H1 (cell line): ENCODE data around the gene HDAC11. TPM values are rescaled to one million over a fixed set of nuclear protein-coding genes. Genes with fewer than 3 reads are reported as not detected.

ENCODE experiments used
- CTCF ChIA-PET: fragments of 300-600 bp; sonication (Branson Sonifier 250); formaldehyde crosslinking; loops from one replicate; lab custom pipeline; 2021; ENCODE audit not compliant: partially characterized antibody; lab: Charles Lee
- POLR2A ChIA-PET: fragments of 300-600 bp; sonication (Branson Sonifier 250); formaldehyde crosslinking; loops from one replicate; lab custom pipeline; 2021; ENCODE audit warnings: inconsistent platforms; ENCODE audit not compliant: partially characterized antibody; lab: Charles Lee
- DNase-seq, 2 experiments: peaks; one replicate each; pipeline versions ENCODE4 v3.0.0 to v3.0.0-alpha.2; 2010 to 2022; ENCODE audit warnings: low spot score in 2 of 2, low read depth in 1 of 2, mixed read lengths in 1 of 2
- FAIRE-seq: peaks from 2 replicates; lab custom pipeline; 2011; peaks lifted over from hg19 to GRCh38; lab: Jason Lieb, UNC
- H2AFZ ChIP-seq: 2 replicates; pipeline ENCODE4 v1.8.1; 2012; ENCODE audit warnings: low read length, inconsistent platforms
- H2AK5ac ChIP-seq: 2 replicates; pipeline ENCODE4 v1.6.1; 2013; ENCODE audit warnings: low read depth, low read length
- H2BK120ac ChIP-seq: replicated peaks from 2 replicates; pipeline ENCODE3; 2013; ENCODE audit warnings: low read depth, low read length, inconsistent platforms
- H2BK12ac ChIP-seq: 2 replicates; pipeline ENCODE4 v1.6.1; 2013; ENCODE audit warnings: low read depth, low read length
- H2BK15ac ChIP-seq: 2 replicates; pipeline ENCODE4 v1.6.1; 2013; ENCODE audit warnings: low read length
- H2BK20ac ChIP-seq: 2 replicates; pipeline ENCODE4 v1.6.1; 2013; ENCODE audit warnings: low read length
- H2BK5ac ChIP-seq: 2 replicates; pipeline ENCODE4 v1.6.1; 2013; ENCODE audit warnings: low read depth, low read length
- H3K14ac ChIP-seq: 2 replicates; pipeline ENCODE4 v1.6.1; 2013; ENCODE audit warnings: inconsistent platforms; ENCODE audit not compliant: insufficient read length
- H3K18ac ChIP-seq: 2 replicates; pipeline ENCODE4 v1.6.1; 2013; ENCODE audit warnings: low read length; ENCODE audit errors: extremely low read depth
- H3K23ac ChIP-seq: 2 replicates; pipeline ENCODE4 v1.6.1; 2013; ENCODE audit warnings: inconsistent platforms; ENCODE audit not compliant: insufficient read length
- H3K23me2 ChIP-seq: 2 replicates; pipeline ENCODE4 v1.6.1; 2013; ENCODE audit warnings: low read depth, low read length
- H3K27ac ChIP-seq: 2 replicates; pipeline ENCODE4 v1.6.1; 2011; ENCODE audit warnings: low read depth, low read length, inconsistent platforms
- H3K27me3 ChIP-seq, 4 experiments: replicated peaks in 1 of 4; 1 replicate in 1 of 4; 2 replicates in 3 of 4; pipeline versions ENCODE4 v1.6.1 to v1.8.1; 2011 to 2013; ENCODE audit warnings: low read length in 3 of 4, mild to moderate bottlenecking in 3 of 4, inconsistent platforms in 2 of 4, mixed read lengths in 2 of 4, moderate library complexity in 1 of 4; ENCODE audit not compliant: control insufficient read depth in 3 of 4, insufficient read depth in 3 of 4; ENCODE audit errors: extremely low read depth in 1 of 4
- H3K36me3 ChIP-seq, 4 experiments: 2 replicates each; pipeline versions ENCODE4 v1.6.1 to v1.8.1; 2011 to 2013; ENCODE audit warnings: mild to moderate bottlenecking in 4 of 4, low read length in 3 of 4, moderate library complexity in 2 of 4, control low read depth in 1 of 4, inconsistent platforms in 1 of 4; ENCODE audit not compliant: insufficient read depth in 4 of 4, control insufficient read depth in 2 of 4
- H3K4ac ChIP-seq: replicated peaks from 2 replicates; pipeline ENCODE3; 2013; ENCODE audit warnings: low read length, low read depth, mixed read lengths, inconsistent platforms; ENCODE audit not compliant: insufficient read length
- H3K4me1 ChIP-seq, 4 experiments: replicated peaks in 1 of 4; 1 replicate in 1 of 4; 2 replicates in 3 of 4; pipeline versions ENCODE4 v1.6.1 to v1.8.1; 2011 to 2013; ENCODE audit warnings: low read length in 3 of 4, inconsistent platforms in 2 of 4, mixed read lengths in 1 of 4; ENCODE audit not compliant: insufficient read depth in 4 of 4, control insufficient read depth in 3 of 4
- H3K4me2 ChIP-seq, 2 experiments: 2 replicates each; pipeline versions ENCODE4 v1.6.1 to v1.8.1; 2011 to 2013; ENCODE audit warnings: low read depth in 2 of 2, low read length in 2 of 2, control low read depth in 1 of 2, inconsistent platforms in 1 of 2, mild to moderate bottlenecking in 1 of 2; ENCODE audit not compliant: insufficient read depth in 1 of 2
- H3K4me3 ChIP-seq, 4 experiments: fragments of 200-600, 300-600 bp in 1 of 4; sonication (generic), shearing (Covaris generic), sonication (Bioruptor Twin) in 1 of 4; 2 replicates each; pipeline versions ENCODE4 v1.5.1 to v1.8.1; 2011 to 2016; ENCODE audit warnings: low read length in 4 of 4, low read depth in 3 of 4, control low read depth in 2 of 4, inconsistent platforms in 2 of 4, mild to moderate bottlenecking in 2 of 4, mixed read lengths in 1 of 4, moderate library complexity in 1 of 4; ENCODE audit not compliant: insufficient read depth in 2 of 4; ENCODE audit errors: extremely low read depth in 1 of 4
- H3K56ac ChIP-seq: replicated peaks from 2 replicates; pipeline ENCODE3; 2013; ENCODE audit warnings: low read depth, mild to moderate bottlenecking, mixed read lengths, low read length, inconsistent platforms; ENCODE audit not compliant: insufficient read length
- H3K79me1 ChIP-seq: 2 replicates; pipeline ENCODE4 v1.6.1; 2013; ENCODE audit warnings: low read depth, low read length, control low read depth
- H3K79me2 ChIP-seq, 2 experiments: 2 replicates each; pipeline versions ENCODE4 v1.6.1 to v1.8.1; 2012 to 2013; ENCODE audit warnings: low read length in 2 of 2, mild to moderate bottlenecking in 2 of 2, inconsistent platforms in 1 of 2; ENCODE audit not compliant: insufficient read depth in 2 of 2, control insufficient read depth in 1 of 2
- H3K9ac ChIP-seq, 4 experiments: replicated peaks in 1 of 4; 1 replicate in 1 of 4; 2 replicates in 3 of 4; pipeline versions ENCODE4 v1.6.1 to v1.8.1; 2011 to 2013; ENCODE audit warnings: low read depth in 3 of 4, low read length in 3 of 4, control low read depth in 2 of 4, mild to moderate bottlenecking in 2 of 4, moderate library complexity in 2 of 4, inconsistent platforms in 1 of 4; ENCODE audit errors: extremely low read depth in 1 of 4
- H3K9me3 ChIP-seq, 2 experiments: 2 replicates each; pipeline versions ENCODE4 v1.6.1 to v1.8.1; 2012 to 2013; ENCODE audit warnings: mild to moderate bottlenecking in 2 of 2, moderate library complexity in 2 of 2, control low read depth in 1 of 2, inconsistent platforms in 1 of 2, low read depth in 1 of 2, low read length in 1 of 2, mixed read lengths in 1 of 2; ENCODE audit not compliant: insufficient read depth in 2 of 2
- H4K20me1 ChIP-seq, 2 experiments: replicated peaks in 1 of 2; 2 replicates each; pipeline versions ENCODE3 to v1.8.1; 2011 to 2013; ENCODE audit warnings: inconsistent platforms in 2 of 2, low read length in 2 of 2, mild to moderate bottlenecking in 1 of 2; ENCODE audit not compliant: insufficient read depth in 2 of 2, control insufficient read depth in 1 of 2
- H4K5ac ChIP-seq: 2 replicates; pipeline ENCODE4 v1.6.1; 2013; ENCODE audit warnings: low read length, low read depth, mixed read lengths, inconsistent platforms; ENCODE audit not compliant: insufficient read length
- H4K8ac ChIP-seq: 2 replicates; pipeline ENCODE4 v1.8.0; 2013; ENCODE audit warnings: mild to moderate bottlenecking, moderate library complexity, low read length, inconsistent platforms; ENCODE audit not compliant: insufficient read depth; ENCODE audit errors: extremely low read depth
- H4K91ac ChIP-seq: replicated peaks from 2 replicates; pipeline ENCODE3; 2013; ENCODE audit warnings: low read length, mixed read lengths, inconsistent platforms; ENCODE audit not compliant: insufficient read length
- CBX5 ChIP-seq: fragments of 300-800, 300-1000 bp; sonication (generic); IDR thresholded peaks from 2 replicates; pipeline ENCODE4 v1.7.1; 2016; ENCODE audit warnings: antibody characterized with exemption, low read length, low read depth
- HDAC2 ChIP-seq, 2 experiments: fragments of 300-600 bp in 1 of 2; sonication (generic) in 1 of 2; IDR thresholded peaks; 2 replicates each; pipeline ENCODE4 v1.6.1; 2011 to 2012; ENCODE audit warnings: low read depth in 2 of 2, low read length in 2 of 2, mild to moderate bottlenecking in 2 of 2, moderate library complexity in 2 of 2, borderline replicate concordance in 1 of 2, inconsistent platforms in 1 of 2
- JUND ChIP-seq: IDR thresholded peaks from 2 replicates; pipeline ENCODE4 v1.6.1; 2011; ENCODE audit warnings: mild to moderate bottlenecking, improper control_type of control experiment, low read length
- KDM1A ChIP-seq: fragments of 200-600, 300-600 bp; sonication (generic); IDR thresholded peaks from 2 replicates; pipeline ENCODE4 v1.7.1; 2016; ENCODE audit warnings: mild to moderate bottlenecking, low read length, borderline replicate concordance
- PHF8 ChIP-seq: fragments of 200-600 bp; sonication (generic); conservative IDR thresholded peaks from 2 replicates; pipeline ENCODE4 v1.7.1; 2012; ENCODE audit warnings: low read depth, mild to moderate bottlenecking, inconsistent platforms, low read length, moderate library complexity
- POLR2AphosphoS5 ChIP-seq: IDR thresholded peaks from 2 replicates; pipeline ENCODE4 v1.6.1; 2011; ENCODE audit warnings: low read depth, low read length
- WGBS, 2 experiments: shearing (Covaris generic) in 1 of 2; methylation state at CpG; one replicate each; pipeline versions ENCODE4 v1.1.6 to v1.1.7; 2013 to 2015; ENCODE audit warnings: low lambda C conversion rate in 2 of 2, mixed read lengths in 2 of 2, inconsistent platforms in 1 of 2, low coverage in 1 of 2, missing lambda C conversion rate in 1 of 2; ENCODE audit not compliant: insufficient replicate concordance in 2 of 2, insufficient coverage in 1 of 2, insufficient read length in 1 of 2; ENCODE audit errors: extremely low coverage in 1 of 2, missing lambda C conversion rate in 1 of 2; 5-methylcytosine and 5-hydroxymethylcytosine counted together
- polyA plus RNA-seq, 7 experiments: library from polyadenylated mRNA; depleted of rRNA in 3 of 7; stranded (reverse) in 5 of 7; unstranded in 2 of 7; fragments of >200 nt in 5 of 7; fragments of 200-250 nt in 2 of 7; gene quantifications; 1 replicate in 5 of 7; 2 replicates in 1 of 7; 4 replicates in 1 of 7; pipeline versions ENCODE4 v1.2.1 to v1.2.3, GENCODE V29; 2011 to 2013; ENCODE audit warnings: missing spikeins in 2 of 7, mixed read lengths in 2 of 7
- total RNA-seq: library from RNA; stranded (reverse); fragmentation: NEBNext Ultra II Directional; extraction: Animal tissue kit (Norgen Biotek cat#: 25700); gene quantifications from 2 replicates; pipeline ENCODE4 v1.2.1, GENCODE V29; 2021
- TF ChIP-seq, protein P1 (sequence below), 3 experiments: IDR thresholded peaks; 1 replicate in 2 of 3; 2 replicates in 1 of 3; pipeline versions ENCODE4 v1.5.1 to v1.6.1; 2011; ENCODE audit warnings: low read length in 3 of 3, mild to moderate bottlenecking in 3 of 3, inconsistent platforms in 2 of 3, low read depth in 1 of 3, moderate library complexity in 1 of 3; ENCODE audit not compliant: insufficient read depth in 1 of 3; ENCODE audit errors: control extremely low read depth in 1 of 3
- TF ChIP-seq, protein P2 (sequence below): IDR thresholded peaks from 2 replicates; pipeline ENCODE4 v1.6.1; 2012; ENCODE audit warnings: inconsistent platforms

The HDAC11 gene
- total and polyA plus RNA-seq, 2 of the 8 experiments (the other 6 are each of a cell fraction or from before 2014, with no cell fraction given), result 6.8 to 7.4 TPM

DNA sequence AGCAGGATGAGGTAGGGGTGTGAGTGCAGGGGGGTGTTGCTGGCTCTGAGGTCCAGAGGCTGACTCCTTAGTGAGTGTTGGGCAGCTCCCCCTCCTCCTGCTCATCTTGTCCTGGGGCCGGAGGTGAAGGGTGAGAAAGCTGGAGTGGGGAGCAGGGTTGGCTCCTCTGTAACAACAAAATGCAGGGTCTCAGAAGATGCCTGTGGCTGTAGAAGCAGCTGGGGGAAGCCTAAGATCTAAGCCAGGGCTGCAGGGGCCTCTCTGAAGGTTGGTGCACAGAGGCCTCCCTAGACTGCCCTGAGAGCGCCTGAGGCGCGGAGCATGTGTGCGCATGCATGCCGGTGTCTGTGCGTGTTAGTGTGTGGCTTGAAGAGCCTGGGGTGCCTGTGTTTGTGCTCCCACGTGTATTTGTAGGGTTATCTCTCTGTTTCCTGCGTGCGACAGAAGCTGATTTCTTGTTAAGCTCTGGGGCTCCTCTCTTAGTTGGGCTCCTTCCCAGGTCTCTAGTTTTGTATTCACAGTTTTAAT is 5.3 kb upstream of the HDAC11 start:
- H2BK20ac ChIP-seq, result no peak overlapping the region
- H3K27me3 ChIP-seq, result peaks cover 0 to 12% (median 7%) of the 10 kb centered on the region in 4 experiments; a peak in 3 of 7 replicates
- POLR2A ChIA-PET, result interaction anchor here (1.4 kb wide), 1 partner anchor 11 kb away, joined by 6 read pairs; no protein-coding TSS in a partner anchor
- H3K4ac ChIP-seq, result no peak overlapping the region
- no peak for FAIRE-seq
- H3K36me3 ChIP-seq, result no peaks in the 10 kb centered on the region
- H4K8ac ChIP-seq, result no peak overlapping the region
- no peaks in the 10 kb centered on the region for H4K20me1 ChIP-seq
- whole genome bisulfite sequencing, 2 experiments, result 90% methylated on average over 10 of the region's 10 CpGs; no CpG with 5 or more reads in 1 of the 2 experiments
- CTCF ChIA-PET, result interaction anchor here (0.7 to 13.7 kb wide), 6 partner anchors 13 to 412 kb away, joined by 3 to 159 read pairs (median 4); no protein-coding TSS in a partner anchor
- H2BK5ac ChIP-seq, result no peak overlapping the region
- no peak for TF ChIP-seq CBX5
- no peak for TF ChIP-seq PHF8
- TF ChIP-seq, protein P1, sequence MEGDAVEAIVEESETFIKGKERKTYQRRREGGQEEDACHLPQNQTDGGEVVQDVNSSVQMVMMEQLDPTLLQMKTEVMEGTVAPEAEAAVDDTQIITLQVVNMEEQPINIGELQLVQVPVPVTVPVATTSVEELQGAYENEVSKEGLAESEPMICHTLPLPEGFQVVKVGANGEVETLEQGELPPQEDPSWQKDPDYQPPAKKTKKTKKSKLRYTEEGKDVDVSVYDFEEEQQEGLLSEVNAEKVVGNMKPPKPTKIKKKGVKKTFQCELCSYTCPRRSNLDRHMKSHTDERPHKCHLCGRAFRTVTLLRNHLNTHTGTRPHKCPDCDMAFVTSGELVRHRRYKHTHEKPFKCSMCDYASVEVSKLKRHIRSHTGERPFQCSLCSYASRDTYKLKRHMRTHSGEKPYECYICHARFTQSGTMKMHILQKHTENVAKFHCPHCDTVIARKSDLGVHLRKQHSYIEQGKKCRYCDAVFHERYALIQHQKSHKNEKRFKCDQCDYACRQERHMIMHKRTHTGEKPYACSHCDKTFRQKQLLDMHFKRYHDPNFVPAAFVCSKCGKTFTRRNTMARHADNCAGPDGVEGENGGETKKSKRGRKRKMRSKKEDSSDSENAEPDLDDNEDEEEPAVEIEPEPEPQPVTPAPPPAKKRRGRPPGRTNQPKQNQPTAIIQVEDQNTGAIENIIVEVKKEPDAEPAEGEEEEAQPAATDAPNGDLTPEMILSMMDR (IDR thresholded peaks at IDR 0.05; ENCODE audit: control extremely low read depth in 1 of 3, insufficient read depth in 1 of 3, low read depth in 1 of 3, low read length in 3 of 3), result no peak
- TF ChIP-seq, protein P2, sequence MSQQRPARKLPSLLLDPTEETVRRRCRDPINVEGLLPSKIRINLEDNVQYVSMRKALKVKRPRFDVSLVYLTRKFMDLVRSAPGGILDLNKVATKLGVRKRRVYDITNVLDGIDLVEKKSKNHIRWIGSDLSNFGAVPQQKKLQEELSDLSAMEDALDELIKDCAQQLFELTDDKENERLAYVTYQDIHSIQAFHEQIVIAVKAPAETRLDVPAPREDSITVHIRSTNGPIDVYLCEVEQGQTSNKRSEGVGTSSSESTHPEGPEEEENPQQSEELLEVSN, result no peak
- TF ChIP-seq HDAC2 (IDR thresholded peaks at IDR 0.05; ENCODE audit: borderline replicate concordance in 1 of 2, low read depth in 2 of 2, low read length in 2 of 2), result no peak
- no peak for TF ChIP-seq KDM1A
- no peak for TF ChIP-seq JUND
- TF ChIP-seq POLR2AphosphoS5, result no peak
- H3K9ac ChIP-seq, result no peak overlapping the region; a peak in 1 of 7 replicates
- H3K79me2 ChIP-seq, result no peaks in the 10 kb centered on the region
- peaks cover 4% of the 10 kb centered on the region; the same call in 1 of the 2 replicates for H3K23me2 ChIP-seq
- no peak overlapping the region for H2AFZ ChIP-seq
- no peak overlapping the region for H3K4me3 ChIP-seq
- H2BK120ac ChIP-seq, result no peak overlapping the region
- peaks cover 6 to 24% (median 9%) of the 10 kb centered on the region in 4 experiments for H3K4me1 ChIP-seq
- peak overlapping the region; percentile 36; the same call in 1 of the 2 replicates for H3K18ac ChIP-seq
- H3K9me3 ChIP-seq, result no peaks in the 10 kb centered on the region
- no peak overlapping the region for H3K4me2 ChIP-seq
- H2BK12ac ChIP-seq, result 0 out of 2 replicates have a peak overlapping the region, but pooled peaks have one; percentile 33
- no peak overlapping the region for H4K5ac ChIP-seq
- no peak overlapping the region for H3K27ac ChIP-seq
- no peak overlapping the region for H4K91ac ChIP-seq
- H2AK5ac ChIP-seq, result no peak overlapping the region
- no peak overlapping the region for H3K23ac ChIP-seq
- H2BK15ac ChIP-seq, result no peak overlapping the region
- H3K79me1 ChIP-seq, result no peaks in the 10 kb centered on the region
- H3K14ac ChIP-seq, result no peak overlapping the region
- DNase-seq, result no peak
- H3K56ac ChIP-seq, result no peak overlapping the region
